HL-60 (cell line): ENCODE data around the gene PHLDB2.

Source experiments
- DNase-seq, 2 experiments: peaks; one replicate each; pipeline ENCODE4 v3.0.0-alpha.2; 2010 to 2020; ENCODE audit warnings: low read depth in 1 of 2, low spot score in 1 of 2
- H3K27ac ChIP-seq: fragments of 250-450 bp; sonication (Bioruptor Pico); replicated peaks from 2 replicates; pipeline ENCODE4 v1.5.1; 2020; ENCODE audit warnings: mild to moderate bottlenecking, moderate library complexity
- H3K27me3 ChIP-seq: fragments of 250-450 bp; sonication (Bioruptor Pico); 2 replicates; pipeline ENCODE4 v1.5.1; 2021; ENCODE audit warnings: mild to moderate bottlenecking, moderate library complexity; ENCODE audit not compliant: insufficient read depth, poor library complexity, severe bottlenecking
- H3K4me3 ChIP-seq: replicated peaks from 2 replicates; pipeline ENCODE4 v1.5.1; 2011; ENCODE audit warnings: mild to moderate bottlenecking, control low read depth, low read length; ENCODE audit not compliant: insufficient read depth
- CTCF ChIP-seq: IDR thresholded peaks from one replicate; pipeline ENCODE4 v1.5.1; 2011; ENCODE audit warnings: low read length, control low read depth, inconsistent platforms; ENCODE audit not compliant: insufficient read depth
- GABPA ChIP-seq: IDR thresholded peaks from 2 replicates; pipeline ENCODE4 v1.6.1; 2012; ENCODE audit warnings: low read depth
- POLR2AphosphoS5 ChIP-seq: IDR thresholded peaks from 2 replicates; pipeline ENCODE4 v1.6.1; 2012; ENCODE audit warnings: low read depth
- SPI1 ChIP-seq: IDR thresholded peaks from 2 replicates; pipeline ENCODE4 v1.6.1; 2012; ENCODE audit warnings: low read depth, mild to moderate bottlenecking, borderline replicate concordance
- TF ChIP-seq, protein P1 (sequence below): IDR thresholded peaks from 2 replicates; pipeline ENCODE4 v1.6.1; 2012; ENCODE audit warnings: low read depth; ENCODE audit not compliant: insufficient replicate concordance

The PHLDB2 gene

GRCh38 chr3:112009670-112010069, 150.6 kb downstream of the PHLDB2 start:
- H3K27me3 ChIP-seq = peaks cover 3% of the 10 kb centered on the region
- H3K27ac ChIP-seq = no peak overlapping the region
- DNase-seq = no peak
- TF ChIP-seq SPI1 = no peak
- TF ChIP-seq GABPA = no peak
- TF ChIP-seq, protein P1, sequence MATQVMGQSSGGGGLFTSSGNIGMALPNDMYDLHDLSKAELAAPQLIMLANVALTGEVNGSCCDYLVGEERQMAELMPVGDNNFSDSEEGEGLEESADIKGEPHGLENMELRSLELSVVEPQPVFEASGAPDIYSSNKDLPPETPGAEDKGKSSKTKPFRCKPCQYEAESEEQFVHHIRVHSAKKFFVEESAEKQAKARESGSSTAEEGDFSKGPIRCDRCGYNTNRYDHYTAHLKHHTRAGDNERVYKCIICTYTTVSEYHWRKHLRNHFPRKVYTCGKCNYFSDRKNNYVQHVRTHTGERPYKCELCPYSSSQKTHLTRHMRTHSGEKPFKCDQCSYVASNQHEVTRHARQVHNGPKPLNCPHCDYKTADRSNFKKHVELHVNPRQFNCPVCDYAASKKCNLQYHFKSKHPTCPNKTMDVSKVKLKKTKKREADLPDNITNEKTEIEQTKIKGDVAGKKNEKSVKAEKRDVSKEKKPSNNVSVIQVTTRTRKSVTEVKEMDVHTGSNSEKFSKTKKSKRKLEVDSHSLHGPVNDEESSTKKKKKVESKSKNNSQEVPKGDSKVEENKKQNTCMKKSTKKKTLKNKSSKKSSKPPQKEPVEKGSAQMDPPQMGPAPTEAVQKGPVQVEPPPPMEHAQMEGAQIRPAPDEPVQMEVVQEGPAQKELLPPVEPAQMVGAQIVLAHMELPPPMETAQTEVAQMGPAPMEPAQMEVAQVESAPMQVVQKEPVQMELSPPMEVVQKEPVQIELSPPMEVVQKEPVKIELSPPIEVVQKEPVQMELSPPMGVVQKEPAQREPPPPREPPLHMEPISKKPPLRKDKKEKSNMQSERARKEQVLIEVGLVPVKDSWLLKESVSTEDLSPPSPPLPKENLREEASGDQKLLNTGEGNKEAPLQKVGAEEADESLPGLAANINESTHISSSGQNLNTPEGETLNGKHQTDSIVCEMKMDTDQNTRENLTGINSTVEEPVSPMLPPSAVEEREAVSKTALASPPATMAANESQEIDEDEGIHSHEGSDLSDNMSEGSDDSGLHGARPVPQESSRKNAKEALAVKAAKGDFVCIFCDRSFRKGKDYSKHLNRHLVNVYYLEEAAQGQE = no peak
- TF ChIP-seq POLR2AphosphoS5 = no peak
- no peak for TF ChIP-seq CTCF
- H3K4me3 ChIP-seq = no peak overlapping the region

DNA sequence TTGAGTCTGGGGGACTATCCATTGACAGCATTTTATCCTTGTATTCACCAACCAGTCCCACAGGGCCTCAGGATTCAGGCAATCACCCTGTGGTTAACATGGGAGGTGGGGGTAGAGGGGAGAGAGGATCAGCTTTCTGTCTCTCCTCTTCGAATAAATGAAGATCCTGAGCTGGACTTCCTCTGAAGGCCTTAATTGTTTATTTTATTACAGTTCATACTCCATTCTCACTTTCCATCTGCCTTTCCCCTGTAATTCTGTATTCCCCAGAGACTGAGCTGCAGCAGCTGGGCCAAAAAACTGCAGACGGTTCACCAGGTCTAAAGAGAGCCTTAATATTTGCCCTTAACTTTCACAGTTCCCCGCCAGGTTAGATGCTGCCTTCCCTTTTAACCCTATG, 151.6 kb downstream of the PHLDB2 start:
- H3K27ac ChIP-seq = no peak overlapping the region
- TF ChIP-seq GABPA = no peak
- no peak for TF ChIP-seq SPI1
- no peak for TF ChIP-seq CTCF
- no peak for DNase-seq
- no peak overlapping the region for H3K4me3 ChIP-seq
- peaks cover 3% of the 10 kb centered on the region for H3K27me3 ChIP-seq

DNA sequence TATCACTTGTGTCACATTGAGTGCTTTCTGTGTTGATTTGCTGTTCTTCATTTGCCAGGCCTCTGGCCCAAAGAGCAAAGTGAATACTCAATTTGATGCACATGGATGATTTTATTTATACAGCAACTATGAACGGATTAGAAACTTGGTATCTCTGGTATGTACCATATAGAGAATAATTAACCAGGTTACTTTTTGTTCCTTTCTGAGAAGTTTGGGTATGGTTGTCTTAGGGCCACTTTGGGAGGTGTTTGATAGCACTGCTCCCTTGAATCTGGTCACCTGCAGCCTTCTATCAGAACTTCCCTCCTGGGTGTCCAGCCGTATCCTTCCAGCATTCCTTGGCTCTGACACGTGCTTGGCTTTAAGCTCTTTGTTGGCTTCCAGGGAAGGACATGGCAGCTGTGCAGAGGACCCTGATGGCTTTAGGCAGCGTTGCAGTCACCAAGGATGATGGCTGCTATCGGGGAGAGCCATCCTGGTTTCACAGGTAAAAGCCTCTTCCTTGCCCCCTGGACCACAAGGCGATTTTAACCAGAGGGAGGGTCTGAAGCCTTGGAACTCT, 152.4 kb downstream of the PHLDB2 start:
- Histone ChIP-seq H3K4me3 (no peak overlapping the region), H3K27me3 (peaks cover 3% of the 10 kb centered on the region), H3K27ac (no peak overlapping the region)
- DNase-seq = no peak
- TF ChIP-seq GABPA (no peak), POLR2AphosphoS5 (no peak), SPI1 (no peak), CTCF (no peak)
- TF ChIP-seq, protein P1 = no peak
